ENCODE results near the gene SRCIN1.
"Not testable (repeated sequence)": the region's sequence is repeated elsewhere in the genome, so short reads cannot be mapped to it uniquely, and the experiment has no call there.

SRCIN1 gene

GRCh38 chr17:38542286-38542685 is 63.5 kb downstream of the SRCIN1 start:
- DNase-seq (ENCODE audit: low spot score), result no peak

DNA sequence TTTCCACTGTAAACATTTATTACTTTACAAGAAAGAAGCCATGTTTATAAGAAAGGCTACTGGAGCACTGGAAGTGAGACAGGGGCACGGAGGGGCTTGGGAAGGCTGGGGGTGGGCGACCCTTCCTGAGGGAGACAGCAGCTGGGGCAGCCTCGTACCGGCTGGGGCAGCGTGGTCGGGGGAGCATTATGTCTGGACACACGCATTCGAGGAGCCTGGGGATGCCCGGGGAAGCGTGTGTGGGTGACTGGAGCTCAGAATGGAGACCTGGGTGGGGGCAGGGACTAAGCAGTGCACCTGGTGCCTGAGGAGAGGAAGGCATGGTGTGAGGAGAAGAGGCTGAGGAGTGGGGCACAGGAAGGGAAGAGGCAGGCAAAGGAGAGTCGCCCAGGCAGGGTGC is 64.5 kb downstream of the SRCIN1 start:
- no peak for DNase-seq (ENCODE audit: low spot score)

GRCh38 chr17:38540514-38541045 is 65.2 kb downstream of the SRCIN1 start:
- DNase-seq (ENCODE audit: low spot score), result no peak

- DNase-seq (ENCODE audit: low spot score), result no peak
Measured at GRCh38 chr17:38539386-38539785, 66.4 kb downstream of the SRCIN1 start.

GRCh38 chr17:38538906-38539305 is 66.8 kb downstream of the SRCIN1 start:
- no peak for DNase-seq (ENCODE audit: low spot score)

- DNase-seq (ENCODE audit: low spot score), result no peak
Measured at GRCh38 chr17:38536661-38537060, 69.1 kb downstream of the SRCIN1 start.

GRCh38 chr17:38535886-38536285 is 69.9 kb downstream of the SRCIN1 start:
- DNase-seq (ENCODE audit: low spot score), result no peak

DNA sequence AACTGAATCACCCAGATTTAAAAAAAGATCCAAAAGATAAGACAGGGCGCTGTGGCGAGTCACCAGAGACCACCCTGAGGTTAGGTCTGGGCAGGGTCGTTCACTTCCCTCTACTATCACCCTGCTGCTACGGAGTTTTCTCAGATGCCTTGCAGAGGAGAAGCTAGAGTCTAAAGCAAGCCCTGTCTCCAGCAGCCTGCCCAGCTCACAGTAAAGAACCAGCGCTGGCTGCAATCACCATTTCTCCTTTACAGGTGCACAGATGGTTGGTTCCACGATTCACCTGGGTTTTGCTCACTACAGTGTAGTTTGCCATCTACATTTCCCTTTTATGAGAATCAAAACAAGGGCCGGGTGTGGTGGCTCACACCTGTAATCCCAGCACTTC is 71.3 kb downstream of the SRCIN1 start:
- DNase-seq (ENCODE audit: low spot score), result no peak

- DNase-seq (ENCODE audit: low spot score), result no peak
Measured at GRCh38 chr17:38533866-38534497, 71.8 kb downstream of the SRCIN1 start.

DNA sequence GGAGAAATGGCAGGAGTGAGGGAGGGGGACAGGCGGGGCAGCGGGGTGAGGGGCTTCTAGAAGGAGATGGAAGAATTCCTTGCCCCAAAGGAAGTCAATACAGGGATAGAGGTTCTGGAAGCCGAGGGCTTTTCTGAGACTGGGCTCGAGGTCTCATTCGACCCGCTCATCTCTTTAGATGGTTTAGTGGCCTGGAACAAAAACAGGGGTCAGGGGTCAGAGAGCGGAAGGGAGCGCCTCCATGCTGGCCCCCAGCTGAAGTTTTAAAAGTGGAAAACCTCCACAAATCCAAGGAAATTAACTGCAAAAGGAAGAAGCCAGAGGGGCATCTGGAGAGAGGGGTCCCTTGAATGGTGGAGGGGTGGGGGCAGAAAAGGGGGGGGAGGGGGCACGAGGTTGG is 72.5 kb downstream of the SRCIN1 start:
- no peak for DNase-seq (ENCODE audit: low spot score)

DNA sequence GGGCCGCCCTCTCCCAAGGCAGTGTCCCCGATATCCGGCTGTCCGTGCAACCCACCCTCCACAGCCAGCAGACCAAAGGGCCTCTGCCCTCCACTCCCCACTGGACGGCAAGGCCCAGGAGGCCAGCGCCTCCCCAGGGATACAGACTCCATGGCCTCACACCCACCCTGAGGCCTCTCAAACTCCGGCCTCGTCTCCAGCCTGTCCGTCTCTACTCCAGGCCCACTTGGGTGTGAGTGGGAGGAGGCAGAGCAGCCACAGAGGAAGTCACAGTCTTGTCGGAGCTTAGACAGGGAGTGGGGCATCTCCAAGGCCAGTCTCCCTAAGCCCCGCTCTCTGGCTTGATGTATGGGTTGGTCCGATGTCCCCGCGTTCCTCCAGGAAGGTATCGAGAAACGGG is 73.3 kb downstream of the SRCIN1 start:
- DNase-seq (ENCODE audit: low spot score), result no peak

DNA sequence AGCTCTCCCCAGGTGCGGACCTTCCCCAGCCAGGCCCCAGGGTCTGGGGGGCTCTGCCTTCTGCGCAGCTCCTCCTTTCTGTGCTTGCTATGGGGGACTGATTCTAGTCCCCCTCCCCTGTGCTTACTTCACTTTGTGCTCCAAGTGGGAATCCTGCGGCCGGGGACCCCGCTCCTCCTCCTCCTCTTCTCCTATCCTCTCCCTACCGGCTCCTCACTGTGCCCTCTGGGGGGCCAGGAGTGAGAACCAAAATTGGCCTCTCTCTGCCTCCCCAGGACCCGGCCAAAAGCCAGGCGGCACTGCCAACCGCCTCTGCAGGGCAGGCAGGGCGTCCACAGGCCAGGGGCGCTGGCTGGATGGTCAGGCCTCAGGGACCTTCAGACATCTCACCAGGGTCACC is 74.0 kb downstream of the SRCIN1 start:
- DNase-seq (ENCODE audit: low spot score), result not testable (repeated sequence)

- DNase-seq (ENCODE audit: low spot score), result not testable (repeated sequence)
Measured at GRCh38 chr17:38530856-38531255, 74.9 kb downstream of the SRCIN1 start.

- not testable (repeated sequence) for DNase-seq (ENCODE audit: low spot score)
Measured at GRCh38 chr17:38528141-38528540, 77.6 kb downstream of the SRCIN1 start.

GRCh38 chr17:38526526-38526925 is 79.2 kb downstream of the SRCIN1 start:
- not testable (repeated sequence) for DNase-seq (ENCODE audit: low spot score)

GRCh38 chr17:38512473-38513058 is 93.2 kb downstream of the SRCIN1 start:
- DNase-seq (ENCODE audit: low spot score), result no peak

DNA sequence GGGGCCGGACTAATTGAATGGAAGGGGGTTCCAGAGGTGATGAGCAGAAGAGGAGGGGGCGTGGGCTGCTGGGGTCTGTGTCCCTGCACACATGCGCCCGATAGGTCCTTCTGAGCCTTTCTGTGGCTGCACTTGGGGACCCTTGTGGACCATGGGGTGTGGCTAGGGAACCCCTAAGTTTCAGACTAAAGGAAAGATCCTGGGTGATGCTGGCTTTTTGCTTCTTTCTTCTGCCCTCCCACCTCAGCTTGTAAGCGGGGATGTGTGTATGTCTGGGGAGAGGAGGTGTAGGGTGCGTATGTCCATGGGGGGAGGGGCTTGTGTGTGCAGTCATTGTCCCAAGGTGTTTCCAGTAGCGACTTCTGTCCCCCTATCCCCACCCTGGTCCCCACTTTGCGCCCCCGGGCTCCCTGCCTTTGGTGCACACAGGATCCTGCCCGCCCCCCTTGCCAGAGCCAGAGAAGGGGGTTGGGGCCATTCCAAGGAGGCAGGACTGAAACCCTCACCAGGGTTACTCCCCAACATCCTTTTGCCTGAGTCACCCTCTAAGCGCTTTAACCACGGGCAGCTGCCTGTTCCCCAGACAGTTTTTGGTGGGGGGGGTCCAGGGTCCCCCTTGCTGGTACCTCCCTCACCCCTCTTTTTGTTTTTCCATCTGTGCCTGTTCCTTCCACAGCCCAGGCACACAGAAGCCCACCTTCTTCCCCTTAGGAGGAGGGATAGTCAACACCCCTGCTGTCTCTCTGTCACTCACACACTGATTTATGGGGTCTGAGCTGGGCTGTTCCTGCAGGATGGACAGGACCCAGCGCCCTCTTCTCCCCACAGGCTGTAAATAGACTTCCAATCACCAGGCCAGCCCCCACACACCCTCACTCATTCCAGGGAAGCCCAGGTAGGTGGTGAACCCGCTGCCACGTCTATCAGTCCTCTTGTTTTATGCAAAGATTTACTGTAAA is 94.3 kb downstream of the SRCIN1 start:
- peak; percentile 48 for DNase-seq (ENCODE audit: low spot score)

- DNase-seq (ENCODE audit: low spot score), result peak; percentile 92
Measured at GRCh38 chr17:38510421-38511149, 95.2 kb downstream of the SRCIN1 start.

DNA sequence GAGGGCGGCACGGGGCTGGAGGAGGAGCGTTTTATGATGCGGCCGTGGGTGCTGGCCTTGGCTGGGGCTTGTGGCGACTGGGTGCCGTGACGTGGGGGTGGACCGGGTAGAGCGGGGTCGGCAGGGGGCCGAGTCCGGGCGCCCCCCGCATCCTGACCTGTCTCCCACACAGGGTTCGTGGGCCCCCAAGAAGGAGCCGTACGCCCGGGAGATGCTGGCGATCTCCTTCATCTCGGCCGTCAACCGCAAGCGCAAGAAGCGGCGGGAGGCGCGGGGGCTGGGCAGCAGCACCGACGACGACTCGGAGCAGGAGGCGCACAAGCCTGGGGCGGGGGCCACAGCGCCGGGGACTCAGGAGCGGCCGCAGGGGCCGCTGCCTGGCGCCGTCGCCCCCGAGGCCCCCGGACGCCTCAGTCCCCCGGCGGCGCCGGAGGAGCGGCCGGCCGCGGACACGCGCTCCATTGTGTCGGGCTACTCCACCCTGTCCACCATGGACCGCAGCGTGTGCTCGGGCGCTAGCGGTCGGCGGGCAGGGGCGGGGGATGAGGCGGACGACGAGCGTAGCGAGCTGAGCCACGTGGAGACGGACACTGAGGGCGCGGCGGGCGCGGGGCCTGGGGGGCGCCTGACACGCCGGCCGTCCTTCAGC is 95.9 kb downstream of the SRCIN1 start:
- DNase-seq (ENCODE audit: low spot score), result peak; percentile 72

- DNase-seq (ENCODE audit: low spot score), result peak; percentile 91
Measured at GRCh38 chr17:38508954-38509771, 96.6 kb downstream of the SRCIN1 start.

DNA sequence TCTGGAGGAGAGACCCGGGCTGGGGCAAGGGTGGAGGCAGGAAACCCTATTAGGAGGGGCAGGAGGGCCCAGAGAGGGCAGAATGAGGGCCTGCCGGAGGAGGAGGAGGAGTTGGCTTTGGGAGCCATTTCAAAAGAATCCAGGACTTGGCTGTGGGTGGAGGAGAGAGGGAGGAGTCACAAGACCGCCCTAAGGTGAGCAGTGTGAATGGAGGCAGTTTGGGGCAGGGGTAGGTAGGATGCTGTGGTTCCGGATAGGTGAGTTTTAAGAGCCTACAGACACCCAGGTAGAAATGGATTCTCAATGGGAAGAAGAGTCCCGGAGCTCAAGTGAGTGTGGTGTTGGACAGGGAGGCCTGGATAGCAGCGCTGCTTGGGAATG is 97.2 kb downstream of the SRCIN1 start:
- DNase-seq (ENCODE audit: low spot score), result no peak

Measured in D341Med (cell line).